ENCODE results near the gene IAPP. TPM values are rescaled to one million over a fixed set of nuclear protein-coding genes. Genes with fewer than 3 reads are reported as not detected.
"Not testable (repeated sequence)": the region's sequence is repeated elsewhere in the genome, so short reads cannot be mapped to it uniquely, and the experiment has no call there.

Gene IAPP
- total RNA-seq, 4 donors from 2014 or later, result not detected

DNA sequence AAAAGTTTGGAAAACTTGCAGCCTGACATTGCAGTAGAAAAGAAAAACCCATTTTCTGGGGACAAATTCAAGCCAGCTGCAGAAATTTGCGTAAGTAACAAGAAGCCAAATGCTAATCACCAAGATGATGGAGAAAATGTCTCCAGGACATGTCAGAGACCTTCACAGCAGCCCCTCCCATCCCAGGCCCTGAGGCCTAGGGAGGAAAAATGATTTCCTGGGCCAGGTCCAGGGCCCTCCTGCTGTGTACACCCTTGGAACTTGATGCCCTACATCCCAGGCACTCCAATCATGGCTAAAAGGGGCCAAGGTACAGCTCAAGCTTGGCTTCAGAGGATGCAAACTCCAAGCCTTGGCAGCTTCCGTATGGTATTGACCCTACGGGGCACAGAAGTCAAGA lies 14.5 kb downstream of the IAPP start:
- no peak for ATAC-seq
- no peak for DNase-seq
- no peaks in the 10 kb centered on the region for H3K36me3 ChIP-seq
- H3K27me3 ChIP-seq, result no peaks in the 10 kb centered on the region
- TF ChIP-seq POLR2A (IDR thresholded peaks at IDR 0.05) (no peak), CTCF (IDR thresholded peaks at IDR 0.05 in 4 of 5, conservative IDR thresholded peaks at IDR 0.05 in 1 of 5) (no peak)
- no peaks in the 10 kb centered on the region for H3K4me1 ChIP-seq
- intact Hi-C loops (cut with DNase I; ENCODE audit: low total_unique reads), result no loop called here
- H3K9me3 ChIP-seq, result no peaks in the 10 kb centered on the region
- no peak overlapping the region for H3K4me3 ChIP-seq
- in situ Hi-C loops (cut with MboI; ENCODE audit: low sequenced_read_pairs in 4 of 4), result no loop called here
- H3K27ac ChIP-seq, result no peak overlapping the region

DNA sequence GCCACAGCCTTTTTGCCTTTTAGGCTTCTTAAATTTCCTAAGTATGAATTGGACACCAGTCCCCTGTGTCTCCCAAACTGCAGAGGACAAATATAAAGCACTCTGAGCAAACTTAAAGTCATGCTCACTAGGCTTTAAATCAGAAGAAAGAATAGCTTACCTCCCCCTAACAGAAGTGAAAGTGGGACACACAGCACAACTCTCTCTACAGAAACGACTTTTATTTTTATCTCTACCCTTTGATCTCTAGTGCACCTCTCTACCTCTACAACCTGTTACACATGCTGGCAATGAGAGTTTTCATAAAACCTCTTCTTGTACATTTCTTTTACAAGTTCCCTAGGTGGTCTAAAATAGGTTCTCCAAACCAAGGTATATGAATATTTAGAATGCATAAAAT lies 19.7 kb downstream of the IAPP start:
- no peak overlapping the region for H3K27ac ChIP-seq
- intact Hi-C loops (cut with DNase I; ENCODE audit: low total_unique reads) (no loop called here), in situ Hi-C loops (cut with MboI; ENCODE audit: low sequenced_read_pairs in 4 of 4) (no loop called here)
- no peak for TF ChIP-seq CTCF (IDR thresholded peaks at IDR 0.05 in 4 of 5, conservative IDR thresholded peaks at IDR 0.05 in 1 of 5)
- no peak for TF ChIP-seq POLR2A (IDR thresholded peaks at IDR 0.05)
- DNase-seq (no peak), ATAC-seq (no peak)
- H3K36me3 ChIP-seq, result no peaks in the 10 kb centered on the region
- no peaks in the 10 kb centered on the region for H3K27me3 ChIP-seq
- H3K9me3 ChIP-seq, result no peaks in the 10 kb centered on the region
- no peaks in the 10 kb centered on the region for H3K4me1 ChIP-seq
- no peak overlapping the region for H3K4me3 ChIP-seq

- not testable (repeated sequence) for H3K36me3 ChIP-seq, DNase-seq
These were observed 22.3 kb downstream of the IAPP start for GRCh38 chr12:21394828-21395626.

GRCh38 chr12:21413369-21414277 lies 40.9 kb downstream of the IAPP start:
- Histone ChIP-seq H3K27me3 (no peaks in the 10 kb centered on the region), H3K4me3 (no peak overlapping the region), H3K36me3 (no peaks in the 10 kb centered on the region), H3K27ac (no peak overlapping the region), H3K9me3 (no peaks in the 10 kb centered on the region), H3K4me1 (no peaks in the 10 kb centered on the region)
- no peak for DNase-seq
- no peak for ATAC-seq
- intact Hi-C loops (cut with DNase I; ENCODE audit: low total_unique reads) (no loop called here), in situ Hi-C loops (cut with MboI; ENCODE audit: low sequenced_read_pairs in 4 of 4) (no loop called here)
- TF ChIP-seq POLR2A (IDR thresholded peaks at IDR 0.05) (no peak), CTCF (IDR thresholded peaks at IDR 0.05 in 4 of 5, conservative IDR thresholded peaks at IDR 0.05 in 1 of 5) (no peak)

More at GRCh38 chr12:21394828-21395626, 22.3 kb downstream of the IAPP start:
- H3K4me3 ChIP-seq; H3K27ac ChIP-seq; H3K27me3 ChIP-seq; H3K4me1 ChIP-seq; intact Hi-C loops (cut with DNase I; ENCODE audit: low total_unique reads); in situ Hi-C loops (cut with MboI; ENCODE audit: low sequenced_read_pairs in 4 of 4); H3K9me3 ChIP-seq; ATAC-seq: not testable (repeated sequence)

DNA sequence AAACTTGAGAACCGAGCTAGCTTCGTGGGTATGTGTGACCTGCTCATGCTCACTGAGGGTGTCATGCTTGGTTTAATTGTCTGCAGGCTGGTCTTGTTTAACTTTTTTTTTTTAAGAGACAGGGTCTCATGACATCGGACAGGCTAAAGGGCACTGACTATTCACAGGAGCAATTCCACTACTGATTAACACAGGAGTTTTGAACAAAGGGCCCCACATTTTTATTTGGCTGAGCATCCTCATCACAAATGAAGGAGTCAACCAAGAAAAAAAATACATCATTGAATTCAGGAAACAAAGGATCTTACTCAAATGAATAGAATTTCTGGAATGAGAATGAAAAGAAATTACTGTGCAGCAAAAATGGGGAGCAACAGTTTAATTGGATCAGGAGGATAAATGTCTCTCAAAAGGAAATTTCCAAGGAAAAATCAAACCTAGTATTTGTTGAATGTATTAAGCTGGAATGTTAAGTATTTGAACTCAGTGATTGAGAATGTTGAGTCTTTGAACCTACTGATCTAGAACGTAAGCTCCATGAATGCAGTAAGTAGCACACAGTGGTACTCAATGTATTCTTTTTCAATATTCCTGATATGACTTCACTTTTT lies 43.9 kb downstream of the IAPP start:
- Histone ChIP-seq H3K36me3 (no peaks in the 10 kb centered on the region), H3K4me3 (no peak overlapping the region), H3K4me1 (no peaks in the 10 kb centered on the region), H3K27ac (no peak overlapping the region), H3K27me3 (no peaks in the 10 kb centered on the region), H3K9me3 (no peaks in the 10 kb centered on the region)
- intact Hi-C loops (cut with DNase I; ENCODE audit: low total_unique reads) (no loop called here), in situ Hi-C loops (cut with MboI; ENCODE audit: low sequenced_read_pairs in 4 of 4) (no loop called here)
- TF ChIP-seq CTCF (IDR thresholded peaks at IDR 0.05 in 4 of 5, conservative IDR thresholded peaks at IDR 0.05 in 1 of 5) (no peak), POLR2A (IDR thresholded peaks at IDR 0.05) (no peak)
- DNase-seq (no peak), ATAC-seq (no peak)

GRCh38 chr12:21418398-21418797 lies 45.7 kb downstream of the IAPP start:
- H3K27me3 ChIP-seq; H3K4me1 ChIP-seq; H3K9me3 ChIP-seq; intact Hi-C loops (cut with DNase I; ENCODE audit: low total_unique reads); in situ Hi-C loops (cut with MboI; ENCODE audit: low sequenced_read_pairs in 4 of 4); H3K27ac ChIP-seq; H3K4me3 ChIP-seq; DNase-seq; H3K36me3 ChIP-seq; ATAC-seq: not testable (repeated sequence)

DNA sequence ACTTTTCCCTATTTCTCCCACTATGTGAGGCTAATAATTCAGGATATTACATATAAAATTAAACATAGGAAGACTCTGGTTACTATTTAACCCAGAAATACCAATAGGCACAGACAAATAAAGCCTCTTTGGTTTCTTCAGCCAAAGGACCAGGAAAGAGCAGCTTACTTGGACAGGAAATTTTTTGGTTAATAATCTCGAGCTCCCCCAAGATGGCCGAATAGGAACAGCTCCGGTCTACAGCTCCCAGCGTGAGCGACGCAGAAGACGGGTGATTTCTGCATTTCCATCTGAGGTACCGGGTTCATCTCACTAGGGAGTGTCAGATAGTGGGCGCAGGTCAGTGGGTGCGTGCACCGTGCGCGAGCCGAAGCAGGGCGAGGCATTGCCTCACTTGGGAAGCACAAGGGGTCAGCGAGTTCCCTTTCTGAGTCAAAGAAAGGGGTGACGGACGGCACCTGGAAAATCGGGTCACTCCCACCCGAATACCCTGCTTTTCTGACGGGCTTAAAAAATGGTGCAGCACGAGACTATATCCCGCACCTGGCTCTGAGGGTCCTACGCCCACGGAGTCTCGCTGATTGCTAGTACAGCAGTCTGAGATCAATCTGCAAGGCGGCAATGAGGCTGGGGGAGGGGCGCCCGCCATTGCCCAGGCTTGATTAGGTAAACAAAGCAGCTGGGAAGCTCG lies 46.5 kb downstream of the IAPP start:
- ATAC-seq; H3K27ac ChIP-seq; in situ Hi-C loops (cut with MboI; ENCODE audit: low sequenced_read_pairs in 4 of 4); intact Hi-C loops (cut with DNase I; ENCODE audit: low total_unique reads); H3K27me3 ChIP-seq; H3K4me3 ChIP-seq; H3K4me1 ChIP-seq; H3K9me3 ChIP-seq; H3K36me3 ChIP-seq; DNase-seq: not testable (repeated sequence)
